Skin epidermis (tissue), 12 donors: ENCODE data around the gene USP25.
"Not testable (repeated sequence)": the region's sequence is repeated elsewhere in the genome, so short reads cannot be mapped to it uniquely, and the experiment has no call there.

ENCODE experiments used
- H3K27ac ChIP-seq, 21 experiments: fragments of 200-600 bp; sonication (generic) in 11 of 21; one replicate each; pipeline ENCODE4 v1.5.0; 2020; ENCODE audit warnings: mild to moderate bottlenecking in 3 of 21, inconsistent platforms in 2 of 21, moderate library complexity in 2 of 21
- H3K4me3 ChIP-seq, 7 experiments: fragments of 200-600 bp; sonication (generic) in 2 of 7; one replicate each; pipeline ENCODE4 v1.5.0; 2020; ENCODE audit warnings: inconsistent platforms in 2 of 7, mild to moderate bottlenecking in 2 of 7, moderate library complexity in 1 of 7

Gene USP25

GRCh38 chr21:15731243-15731613 lies 1.4 kb downstream of the USP25 start:
- peak overlapping the region; percentile 58 to 84 (median 70) for H3K4me3 ChIP-seq
- H3K27ac ChIP-seq: peak overlapping the region in 8 of 21 experiments; percentile 8 to 95 (median 90)

- peak overlapping the region in 4 of 21 experiments; percentile 3 to 92 (median 23) for H3K27ac ChIP-seq
- H3K4me3 ChIP-seq: peak overlapping the region in 6 of 7 experiments; percentile 7 to 84 (median 58)
Measured at GRCh38 chr21:15732290-15732995, 2.7 kb downstream of the USP25 start.

- Histone ChIP-seq H3K27ac (peak overlapping the region in 4 of 21 experiments; percentile 8 to 92 (median 29)), H3K4me3 (peak overlapping the region in 3 of 7 experiments; percentile 59 to 84 (median 83))
Measured at GRCh38 chr21:15732996-15733329, 3.2 kb downstream of the USP25 start.

- no peak overlapping the region for H3K4me3 ChIP-seq
- H3K27ac ChIP-seq: peak overlapping the region in 1 of 21 experiments; percentile 20
Measured at GRCh38 chr21:15735409-15735808, 5.6 kb downstream of the USP25 start.

- H3K27ac ChIP-seq: peak overlapping the region in 2 of 21 experiments; percentile 8 to 43
- not testable (repeated sequence) for H3K4me3 ChIP-seq
Measured at GRCh38 chr21:15735931-15736330, 6.1 kb downstream of the USP25 start.

GRCh38 chr21:15738779-15739178 lies 9.0 kb downstream of the USP25 start:
- H3K27ac ChIP-seq, H3K4me3 ChIP-seq: not testable (repeated sequence)

GRCh38 chr21:15740383-15740782 lies 10.6 kb downstream of the USP25 start:
- H3K4me3 ChIP-seq: no peak overlapping the region
- no peak overlapping the region for H3K27ac ChIP-seq

- H3K27ac ChIP-seq: no peak overlapping the region
Measured at GRCh38 chr21:15741510-15741909, 11.7 kb downstream of the USP25 start.

GRCh38 chr21:15742052-15742670 lies 12.4 kb downstream of the USP25 start:
- no peak overlapping the region for H3K27ac ChIP-seq
- no peak overlapping the region for H3K4me3 ChIP-seq

More at GRCh38 chr21:15741510-15741909, 11.7 kb downstream of the USP25 start:
- H3K4me3 ChIP-seq: no peak overlapping the region

- Histone ChIP-seq H3K27ac (no peak overlapping the region), H3K4me3 (no peak overlapping the region)
Measured at GRCh38 chr21:15742694-15743093, 12.9 kb downstream of the USP25 start.

GRCh38 chr21:15743593-15743992 lies 13.8 kb downstream of the USP25 start:
- Histone ChIP-seq H3K4me3 (no peak overlapping the region), H3K27ac (no peak overlapping the region)

GRCh38 chr21:15744926-15745325 lies 15.1 kb downstream of the USP25 start:
- Histone ChIP-seq H3K27ac (no peak overlapping the region), H3K4me3 (no peak overlapping the region)

GRCh38 chr21:15748586-15748985 lies 18.8 kb downstream of the USP25 start:
- Histone ChIP-seq H3K4me3 (no peak overlapping the region), H3K27ac (no peak overlapping the region)

- Histone ChIP-seq H3K27ac (no peak overlapping the region), H3K4me3 (no peak overlapping the region)
Measured at GRCh38 chr21:15749082-15749860, 19.5 kb downstream of the USP25 start.

- H3K27ac ChIP-seq: no peak overlapping the region
Measured at GRCh38 chr21:15749861-15750159, 20.0 kb downstream of the USP25 start.

GRCh38 chr21:15751037-15751436 lies 21.3 kb downstream of the USP25 start:
- Histone ChIP-seq H3K27ac (no peak overlapping the region), H3K4me3 (no peak overlapping the region)

More at GRCh38 chr21:15749861-15750159, 20.0 kb downstream of the USP25 start:
- H3K4me3 ChIP-seq: no peak overlapping the region

GRCh38 chr21:15751546-15751945 lies 21.8 kb downstream of the USP25 start:
- Histone ChIP-seq H3K27ac (no peak overlapping the region), H3K4me3 (no peak overlapping the region)

- Histone ChIP-seq H3K4me3 (no peak overlapping the region), H3K27ac (no peak overlapping the region)
Measured at GRCh38 chr21:15752763-15753407, 23.1 kb downstream of the USP25 start.

- Histone ChIP-seq H3K27ac (no peak overlapping the region), H3K4me3 (no peak overlapping the region)
Measured at GRCh38 chr21:15753741-15754140, 24.0 kb downstream of the USP25 start.

GRCh38 chr21:15754640-15755039 lies 24.9 kb downstream of the USP25 start:
- Histone ChIP-seq H3K4me3 (no peak overlapping the region), H3K27ac (no peak overlapping the region)
